A549 treated with DMSO at 1 μM for 4 hours (cell line): ENCODE results near the gene SOD2. TPM values are rescaled to one million over a fixed set of nuclear protein-coding genes. Genes with fewer than 3 reads are reported as not detected.

Source experiments
- total RNA-seq: library from RNA; stranded (reverse); fragments of 200-300 nt; extraction: Qiagen RNA extraction; gene quantifications from 5 replicates; pipeline ENCODE4 v1.2.3, GENCODE V29; 2022; ENCODE audit warnings: low read depth

Gene SOD2
- total RNA-seq, result 167 to 225 TPM (median 201 TPM) in 5 replicates

DNA sequence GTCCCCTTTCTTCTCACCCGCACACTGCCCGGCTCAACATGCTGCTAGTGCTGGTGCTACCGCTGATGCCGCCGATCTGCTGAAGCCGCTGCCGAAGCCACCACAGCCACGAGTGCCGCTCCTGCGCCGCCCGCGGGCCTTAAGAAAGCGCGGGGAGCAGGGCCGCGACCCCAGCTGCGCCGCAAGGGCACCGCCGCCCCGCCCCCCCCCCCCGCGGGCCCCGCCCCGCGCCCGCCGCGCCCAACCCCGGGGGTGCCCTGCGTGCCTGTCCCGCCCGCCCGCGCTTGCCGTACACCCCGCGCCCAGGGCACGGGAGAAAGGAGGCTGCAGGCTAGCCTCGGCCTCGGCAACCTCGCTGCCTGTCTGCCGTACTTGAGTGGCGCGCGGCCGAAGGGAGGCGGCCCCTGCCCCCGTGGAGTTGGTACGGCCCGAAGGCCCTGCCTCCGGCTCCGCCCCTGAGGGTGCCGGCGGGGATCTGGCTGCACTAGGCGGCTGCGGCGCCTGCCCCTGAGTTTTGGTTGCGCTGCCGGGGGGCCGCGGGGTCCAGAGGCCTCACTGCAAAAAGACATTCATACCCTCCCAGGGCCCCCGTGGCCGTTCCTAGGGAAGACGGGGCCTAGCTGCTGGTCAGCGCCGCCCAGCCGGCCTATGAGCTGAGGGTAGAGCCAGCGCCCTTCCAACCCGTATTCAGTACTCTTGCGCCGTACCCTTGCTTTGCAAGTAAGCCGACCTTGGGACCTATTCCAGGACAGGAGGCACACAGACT, at the start of gene SOD2:
SOD2 (minus strand) TSS at position 114 of the 766 bp plus-strand sequence; CDS start at position 40, 74 bp downstream.

DNA sequence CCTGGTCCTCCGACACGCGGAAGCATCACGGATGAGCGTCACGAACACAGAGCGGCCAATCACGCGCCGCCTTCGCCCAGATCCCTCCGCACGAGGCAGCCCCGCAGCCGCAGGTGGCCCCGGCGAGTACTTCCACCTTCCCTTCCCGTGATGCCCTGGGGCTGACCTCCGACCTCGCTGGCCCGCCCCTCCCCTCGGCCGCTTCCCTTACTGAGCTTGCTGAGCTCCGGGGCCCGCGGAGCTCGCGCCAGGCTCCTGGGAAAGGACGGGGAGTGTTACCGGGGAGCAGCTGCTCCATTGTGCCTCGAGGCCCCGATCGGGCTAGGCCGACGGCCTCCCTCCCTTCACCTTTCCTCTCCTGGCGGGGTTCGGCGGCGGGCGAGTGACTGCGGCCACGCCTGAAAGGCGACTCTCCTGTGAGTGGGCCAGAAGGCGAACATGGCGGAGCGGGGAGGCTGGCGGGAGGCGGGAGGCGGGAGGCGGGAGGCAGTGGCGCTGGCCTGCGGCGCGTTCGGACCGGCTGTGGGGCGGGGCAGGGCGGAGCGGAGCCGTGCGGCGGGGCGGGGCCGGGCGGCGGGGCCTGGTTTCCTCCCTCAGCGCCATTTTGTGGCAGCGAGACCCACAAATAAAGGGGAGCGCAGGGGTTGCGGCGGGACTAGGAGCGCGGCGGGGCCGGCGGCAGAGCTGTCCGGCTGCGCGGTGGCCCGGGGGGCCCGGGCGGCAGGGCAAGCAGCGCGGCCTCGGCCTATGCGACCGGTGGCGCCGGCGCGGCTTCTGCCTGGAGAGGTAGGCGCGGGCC, 34.1 kb upstream of the SOD2 start, which contains the start of gene WTAP:
WTAP (plus strand) TSS at position 589 of the 799 bp plus-strand sequence. CDS start 8,760 bp downstream, outside the sequence.

Other genes with a start within 250 kb of the SOD2 start
- gene WTAP, start 34.3 kb upstream of the SOD2 start, total RNA-seq, result 67.7 to 79.1 TPM (median 74.4 TPM) in 5 replicates
- 25.5 to 31.1 TPM (median 29.7 TPM) in 5 replicates for gene ACAT2, start 68.8 kb upstream of the SOD2 start, total RNA-seq
- gene TCP1, start 96.4 kb upstream of the SOD2 start, total RNA-seq, result 196 to 256 TPM (median 236 TPM) in 5 replicates
- 69.9 to 103 TPM (median 95.6 TPM) in 5 replicates for gene MRPL18, start 97.2 kb upstream of the SOD2 start, total RNA-seq
- gene PNLDC1, start 107.0 kb upstream of the SOD2 start, total RNA-seq, result 0.12 to 0.17 TPM in 2 of 5 replicates, not detected in the others
- gene MAS1, start 197.7 kb upstream of the SOD2 start, total RNA-seq, result not detected in 5 replicates